SHP77 (cell line): ENCODE results near the gene PINK1.
"Not testable (repeated sequence)": the region's sequence is repeated elsewhere in the genome, so short reads cannot be mapped to it uniquely, and the experiment has no call there.

Experiments
- DNase-seq, 2 experiments: peaks; one replicate each; lab custom pipeline; 2025; lab: John Stamatoyannopoulos, UW

Gene PINK1

GRCh38 chr1:20633190-20634064, at the start of gene PINK1:
PINK1 (plus strand) TSS chr1:20633458; CDS start chr1:20633549, 91 bp downstream.
- DNase-seq = peak; percentile 51 to 56

GRCh38 chr1:20584890-20585289, 48.4 kb upstream of the PINK1 start:
- DNase-seq = no peak

- DNase-seq = no peak
Observed at GRCh38 chr1:20586953-20587660, 46.2 kb upstream of the PINK1 start.

GRCh38 chr1:20587661-20588053, 45.6 kb upstream of the PINK1 start:
- DNase-seq = no peak

- DNase-seq = no peak
Observed at GRCh38 chr1:20588634-20589225, 44.5 kb upstream of the PINK1 start, which contains the start of gene CDA. CDA (plus strand) TSS chr1:20589097; CDS start chr1:20589130, 33 bp downstream.

- no peak for DNase-seq
Observed at GRCh38 chr1:20589331-20590278, 43.7 kb upstream of the PINK1 start.

GRCh38 chr1:20590306-20590777, 42.9 kb upstream of the PINK1 start:
- DNase-seq = no peak

- DNase-seq = no peak
Observed at GRCh38 chr1:20593756-20594155, 39.5 kb upstream of the PINK1 start.

GRCh38 chr1:20594746-20595145, 38.5 kb upstream of the PINK1 start:
- no peak for DNase-seq

- no peak for DNase-seq
Observed at GRCh38 chr1:20596106-20596505, 37.2 kb upstream of the PINK1 start.

GRCh38 chr1:20597650-20598049, 35.6 kb upstream of the PINK1 start:
- DNase-seq = no peak

GRCh38 chr1:20600156-20600555, 33.1 kb upstream of the PINK1 start:
- no peak for DNase-seq

GRCh38 chr1:20601129-20601825, 32.0 kb upstream of the PINK1 start:
- DNase-seq = no peak

- DNase-seq = no peak
Observed at GRCh38 chr1:20602851-20603450, 30.3 kb upstream of the PINK1 start.

- DNase-seq = no peak
Observed at GRCh38 chr1:20603504-20604464, 29.5 kb upstream of the PINK1 start.

GRCh38 chr1:20604678-20605077, 28.6 kb upstream of the PINK1 start:
- no peak for DNase-seq

- DNase-seq = not testable (repeated sequence)
Observed at GRCh38 chr1:20606801-20607570, 26.3 kb upstream of the PINK1 start.

- DNase-seq = no peak
Observed at GRCh38 chr1:20609541-20609940, 23.7 kb upstream of the PINK1 start.
